Liver (tissue), 9 donors: ENCODE measurements around the gene ZMYND8. TPM values are rescaled to one million over a fixed set of nuclear protein-coding genes. Genes with fewer than 3 reads are reported as not detected.
"Not testable (repeated sequence)": the region's sequence is repeated elsewhere in the genome, so short reads cannot be mapped to it uniquely, and the experiment has no call there.

Experiments
- DNase-seq: peaks from one replicate; pipeline ENCODE4 v3.0.0-alpha.2; 2017; ENCODE audit warnings: low spot score
- H3K27ac ChIP-seq, 2 donors: one replicate each; pipeline ENCODE4 v1.7.0; 2013; ENCODE audit warnings: inconsistent platforms in 2 of 2, low read length in 2 of 2, control low read depth in 1 of 2, low read depth in 1 of 2, mild to moderate bottlenecking in 1 of 2
- H3K27me3 ChIP-seq, 4 donors: one replicate each; pipeline versions ENCODE4 v1.6.1 to v1.7.0; 2013; ENCODE audit warnings: low read length in 3 of 4, inconsistent platforms in 1 of 4, mild to moderate bottlenecking in 1 of 4, moderate library complexity in 1 of 4; ENCODE audit not compliant: control insufficient read depth in 4 of 4, insufficient read depth in 4 of 4
- H3K36me3 ChIP-seq, 4 donors: one replicate each; pipeline versions ENCODE4 v1.6.1 to v1.7.0; 2013; ENCODE audit warnings: low read length in 3 of 4, mild to moderate bottlenecking in 3 of 4, low read depth in 1 of 4, moderate library complexity in 1 of 4; ENCODE audit not compliant: control insufficient read depth in 4 of 4, insufficient read depth in 3 of 4
- H3K4me1 ChIP-seq, 4 donors: one replicate each; pipeline versions ENCODE4 v1.6.1 to v1.7.0; 2013; ENCODE audit warnings: low read length in 3 of 4, mild to moderate bottlenecking in 3 of 4, moderate library complexity in 1 of 4; ENCODE audit not compliant: control insufficient read depth in 4 of 4, insufficient read depth in 4 of 4
- H3K4me3 ChIP-seq, 3 donors: one replicate each; pipeline versions ENCODE4 v1.6.1 to v1.7.0; 2013; ENCODE audit warnings: low read length in 3 of 3, control low read depth in 1 of 3, low read depth in 1 of 3, mild to moderate bottlenecking in 1 of 3
- H3K9ac ChIP-seq, 2 donors: one replicate each; pipeline ENCODE4 v1.7.0; 2013; ENCODE audit warnings: low read length in 2 of 2, mild to moderate bottlenecking in 2 of 2, moderate library complexity in 2 of 2, control low read depth in 1 of 2, low read depth in 1 of 2
- H3K9me3 ChIP-seq, 4 donors: one replicate each; pipeline versions ENCODE4 v1.6.1 to v1.7.0; 2013; ENCODE audit warnings: low read length in 3 of 4; ENCODE audit not compliant: control insufficient read depth in 4 of 4
- EGR1 ChIP-seq, 2 donors: IDR thresholded peaks; 2 replicates each; pipeline ENCODE4 v1.6.1; 2016 to 2018; ENCODE audit warnings: antibody characterized with exemption in 2 of 2, low read depth in 2 of 2
- FOXA2 ChIP-seq: IDR thresholded peaks from 2 replicates; pipeline ENCODE4 v1.6.1; 2016; ENCODE audit warnings: antibody characterized with exemption
- GABPA ChIP-seq, 2 donors: IDR thresholded peaks in 1 of 2; conservative IDR thresholded peaks in 1 of 2; 2 replicates each; pipeline ENCODE4 v1.6.1; 2016; ENCODE audit warnings: antibody characterized with exemption in 2 of 2, mild to moderate bottlenecking in 1 of 2, moderate library complexity in 1 of 2
- HNF4A ChIP-seq, 2 donors: conservative IDR thresholded peaks; 2 replicates each; pipeline ENCODE4 v1.6.1; 2016; ENCODE audit warnings: antibody characterized with exemption in 2 of 2, mild to moderate bottlenecking in 2 of 2
- HNF4G ChIP-seq: IDR thresholded peaks from 2 replicates; pipeline ENCODE4 v1.6.1; 2016; ENCODE audit warnings: antibody characterized with exemption
- JUND ChIP-seq, 2 donors: IDR thresholded peaks; 2 replicates each; pipeline ENCODE4 v1.6.1; 2016; ENCODE audit warnings: antibody characterized with exemption in 2 of 2
- NR2F2 ChIP-seq: IDR thresholded peaks from 2 replicates; pipeline ENCODE4 v1.6.1; 2016; ENCODE audit warnings: antibody characterized with exemption
- RAD21 ChIP-seq, 2 donors: IDR thresholded peaks; 2 replicates each; pipeline ENCODE4 v1.6.1; 2016; ENCODE audit warnings: antibody characterized with exemption in 2 of 2, mild to moderate bottlenecking in 2 of 2
- RXRA ChIP-seq, 2 donors: IDR thresholded peaks; 2 replicates each; pipeline ENCODE4 v1.6.1; 2017 to 2018; ENCODE audit warnings: antibody characterized with exemption in 2 of 2, mild to moderate bottlenecking in 1 of 2
- SP1 ChIP-seq: IDR thresholded peaks from 2 replicates; pipeline ENCODE4 v1.6.1; 2018; ENCODE audit warnings: antibody characterized with exemption, mild to moderate bottlenecking
- TAF1 ChIP-seq: conservative IDR thresholded peaks from 2 replicates; pipeline ENCODE4 v1.6.1; 2016; ENCODE audit warnings: antibody characterized with exemption, mild to moderate bottlenecking
- YY1 ChIP-seq: IDR thresholded peaks from 2 replicates; pipeline ENCODE4 v1.6.1; 2016; ENCODE audit warnings: antibody characterized with exemption, mild to moderate bottlenecking
- WGBS: extraction: QIAGEN DNeasy Blood & Tissue Kit; methylation state at CpG from one replicate; pipeline ENCODE4 v1.1.7; 2013; 5-methylcytosine and 5-hydroxymethylcytosine counted together
- polyA plus RNA-seq, 2 donors: library from polyadenylated mRNA; stranded (reverse) in 1 of 2; unstranded in 1 of 2; fragments of 200-250 nt in 1 of 2; fragments of >200 nt in 1 of 2; fragmentation: Nextera tagmentation in 1 of 2; extraction: Ambion mirVana in 1 of 2; gene quantifications; one replicate each; pipeline versions ENCODE4 v1.2.1 to v1.2.3, GENCODE V29; 2013 to 2015
- total RNA-seq, 2 donors: library from RNA; depleted of rRNA; stranded (reverse); fragments of >200 nt; gene quantifications; one replicate each; pipeline ENCODE4 v1.2.3, GENCODE V29; 2014
- TF ChIP-seq, protein P1 (sequence below): IDR thresholded peaks from 2 replicates; pipeline ENCODE4 v1.6.1; 2016; ENCODE audit warnings: antibody characterized with exemption
- TF ChIP-seq, protein P2 (sequence below): IDR thresholded peaks from 2 replicates; pipeline ENCODE4 v1.6.1; 2016; ENCODE audit warnings: antibody characterized with exemption
- TF ChIP-seq, protein P3 (sequence below): IDR thresholded peaks from 2 replicates; pipeline ENCODE4 v1.6.1; 2016; ENCODE audit warnings: antibody characterized with exemption
- TF ChIP-seq, protein P4 (sequence below): fragments of 150-350 bp; IDR thresholded peaks from 2 replicates; pipeline ENCODE4 v1.5.1; 2017; ENCODE audit warnings: improper control_type of control experiment, low read depth, low read length; ENCODE audit not compliant: missing input control
- TF ChIP-seq, protein P5 (sequence below): IDR thresholded peaks from 2 replicates; pipeline ENCODE4 v1.6.1; 2016; ENCODE audit warnings: antibody characterized with exemption, mild to moderate bottlenecking
- donor health status: healthy.
- donor health status: healthy.
- donor health status: healthy.
- donor health status: healthy.
- donor health status: healthy.

Gene ZMYND8
- total and polyA plus RNA-seq, 4 donors: 3.3 to 23.5 (median 6.8) TPM

DNA sequence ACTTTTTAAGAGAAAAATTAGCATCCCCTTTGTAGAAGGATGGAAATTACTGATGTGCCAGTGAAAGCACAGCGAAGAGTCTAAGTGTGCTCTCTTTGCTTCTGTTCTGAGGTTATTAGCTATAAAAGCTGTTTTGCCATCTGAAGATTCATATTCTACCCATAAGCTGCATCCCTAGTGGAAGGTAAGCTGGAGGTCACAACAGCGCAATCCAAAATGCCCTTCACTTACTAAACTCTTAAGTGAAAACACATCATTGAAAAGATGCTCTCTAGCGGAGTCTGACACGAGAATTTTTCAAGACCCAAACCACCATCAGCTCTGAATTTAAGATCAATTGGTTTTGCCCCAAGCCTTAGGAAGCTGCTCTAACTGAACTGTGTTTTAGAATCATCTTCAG lies 113.5 kb downstream of the ZMYND8 start (continued):
- TF ChIP-seq, protein P1, sequence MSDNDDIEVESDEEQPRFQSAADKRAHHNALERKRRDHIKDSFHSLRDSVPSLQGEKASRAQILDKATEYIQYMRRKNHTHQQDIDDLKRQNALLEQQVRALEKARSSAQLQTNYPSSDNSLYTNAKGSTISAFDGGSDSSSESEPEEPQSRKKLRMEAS: no peak
- TF ChIP-seq HNF4A (conservative IDR thresholded peaks at IDR 0.05) (no peak), RAD21 (IDR thresholded peaks at IDR 0.05) (no peak), TAF1 (no peak), JUND (IDR thresholded peaks at IDR 0.05) (no peak)
- TF ChIP-seq, protein P2, sequence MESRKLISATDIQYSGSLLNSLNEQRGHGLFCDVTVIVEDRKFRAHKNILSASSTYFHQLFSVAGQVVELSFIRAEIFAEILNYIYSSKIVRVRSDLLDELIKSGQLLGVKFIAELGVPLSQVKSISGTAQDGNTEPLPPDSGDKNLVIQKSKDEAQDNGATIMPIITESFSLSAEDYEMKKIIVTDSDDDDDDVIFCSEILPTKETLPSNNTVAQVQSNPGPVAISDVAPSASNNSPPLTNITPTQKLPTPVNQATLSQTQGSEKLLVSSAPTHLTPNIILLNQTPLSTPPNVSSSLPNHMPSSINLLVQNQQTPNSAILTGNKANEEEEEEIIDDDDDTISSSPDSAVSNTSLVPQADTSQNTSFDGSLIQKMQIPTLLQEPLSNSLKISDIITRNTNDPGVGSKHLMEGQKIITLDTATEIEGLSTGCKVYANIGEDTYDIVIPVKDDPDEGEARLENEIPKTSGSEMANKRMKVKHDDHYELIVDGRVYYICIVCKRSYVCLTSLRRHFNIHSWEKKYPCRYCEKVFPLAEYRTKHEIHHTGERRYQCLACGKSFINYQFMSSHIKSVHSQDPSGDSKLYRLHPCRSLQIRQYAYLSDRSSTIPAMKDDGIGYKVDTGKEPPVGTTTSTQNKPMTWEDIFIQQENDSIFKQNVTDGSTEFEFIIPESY: no peak

DNA sequence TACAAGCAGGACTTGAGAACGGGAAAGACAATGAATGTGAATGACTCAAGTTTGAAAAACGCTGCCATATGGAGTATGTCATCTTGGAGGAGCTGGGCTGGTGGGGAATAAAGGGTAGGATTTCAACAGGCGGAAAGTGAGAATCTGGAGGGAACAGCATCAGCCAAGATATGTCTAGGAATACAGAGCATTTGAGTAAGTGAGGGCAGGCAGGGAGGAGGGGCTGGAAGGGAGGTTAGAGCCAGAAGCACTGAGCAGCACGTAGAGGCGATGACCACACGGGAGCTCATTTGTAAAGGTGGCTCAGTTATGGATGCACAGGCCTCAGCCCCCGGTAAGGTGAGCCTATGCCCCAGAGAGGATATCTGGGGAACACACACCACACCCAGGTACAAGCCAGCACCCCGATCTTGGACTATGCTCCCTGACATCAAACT lies 115.1 kb downstream of the ZMYND8 start:
- Histone ChIP-seq H3K36me3 (peaks cover 10 to 15% (median 11%) of the 10 kb centered on the region in 4 donors), H3K4me1 (peaks cover 0 to 11% (median 6%) of the 10 kb centered on the region in 4 donors), H3K27ac (no peak overlapping the region), H3K4me3 (no peak overlapping the region), H3K27me3 (no peaks in the 10 kb centered on the region), H3K9me3 (no peaks in the 10 kb centered on the region), H3K9ac (no peak overlapping the region)
- TF ChIP-seq, protein P1: no peak
- no peak for TF ChIP-seq GABPA (IDR thresholded peaks at IDR 0.05 in 1 of 2, conservative IDR thresholded peaks at IDR 0.05 in 1 of 2)
- TF ChIP-seq, protein P3, sequence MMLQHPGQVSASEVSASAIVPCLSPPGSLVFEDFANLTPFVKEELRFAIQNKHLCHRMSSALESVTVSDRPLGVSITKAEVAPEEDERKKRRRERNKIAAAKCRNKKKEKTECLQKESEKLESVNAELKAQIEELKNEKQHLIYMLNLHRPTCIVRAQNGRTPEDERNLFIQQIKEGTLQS: no peak
- TF ChIP-seq NR2F2: no peak
- TF ChIP-seq, protein P4, sequence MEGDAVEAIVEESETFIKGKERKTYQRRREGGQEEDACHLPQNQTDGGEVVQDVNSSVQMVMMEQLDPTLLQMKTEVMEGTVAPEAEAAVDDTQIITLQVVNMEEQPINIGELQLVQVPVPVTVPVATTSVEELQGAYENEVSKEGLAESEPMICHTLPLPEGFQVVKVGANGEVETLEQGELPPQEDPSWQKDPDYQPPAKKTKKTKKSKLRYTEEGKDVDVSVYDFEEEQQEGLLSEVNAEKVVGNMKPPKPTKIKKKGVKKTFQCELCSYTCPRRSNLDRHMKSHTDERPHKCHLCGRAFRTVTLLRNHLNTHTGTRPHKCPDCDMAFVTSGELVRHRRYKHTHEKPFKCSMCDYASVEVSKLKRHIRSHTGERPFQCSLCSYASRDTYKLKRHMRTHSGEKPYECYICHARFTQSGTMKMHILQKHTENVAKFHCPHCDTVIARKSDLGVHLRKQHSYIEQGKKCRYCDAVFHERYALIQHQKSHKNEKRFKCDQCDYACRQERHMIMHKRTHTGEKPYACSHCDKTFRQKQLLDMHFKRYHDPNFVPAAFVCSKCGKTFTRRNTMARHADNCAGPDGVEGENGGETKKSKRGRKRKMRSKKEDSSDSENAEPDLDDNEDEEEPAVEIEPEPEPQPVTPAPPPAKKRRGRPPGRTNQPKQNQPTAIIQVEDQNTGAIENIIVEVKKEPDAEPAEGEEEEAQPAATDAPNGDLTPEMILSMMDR: no peak
- TF ChIP-seq TAF1: no peak
- TF ChIP-seq, protein P5, sequence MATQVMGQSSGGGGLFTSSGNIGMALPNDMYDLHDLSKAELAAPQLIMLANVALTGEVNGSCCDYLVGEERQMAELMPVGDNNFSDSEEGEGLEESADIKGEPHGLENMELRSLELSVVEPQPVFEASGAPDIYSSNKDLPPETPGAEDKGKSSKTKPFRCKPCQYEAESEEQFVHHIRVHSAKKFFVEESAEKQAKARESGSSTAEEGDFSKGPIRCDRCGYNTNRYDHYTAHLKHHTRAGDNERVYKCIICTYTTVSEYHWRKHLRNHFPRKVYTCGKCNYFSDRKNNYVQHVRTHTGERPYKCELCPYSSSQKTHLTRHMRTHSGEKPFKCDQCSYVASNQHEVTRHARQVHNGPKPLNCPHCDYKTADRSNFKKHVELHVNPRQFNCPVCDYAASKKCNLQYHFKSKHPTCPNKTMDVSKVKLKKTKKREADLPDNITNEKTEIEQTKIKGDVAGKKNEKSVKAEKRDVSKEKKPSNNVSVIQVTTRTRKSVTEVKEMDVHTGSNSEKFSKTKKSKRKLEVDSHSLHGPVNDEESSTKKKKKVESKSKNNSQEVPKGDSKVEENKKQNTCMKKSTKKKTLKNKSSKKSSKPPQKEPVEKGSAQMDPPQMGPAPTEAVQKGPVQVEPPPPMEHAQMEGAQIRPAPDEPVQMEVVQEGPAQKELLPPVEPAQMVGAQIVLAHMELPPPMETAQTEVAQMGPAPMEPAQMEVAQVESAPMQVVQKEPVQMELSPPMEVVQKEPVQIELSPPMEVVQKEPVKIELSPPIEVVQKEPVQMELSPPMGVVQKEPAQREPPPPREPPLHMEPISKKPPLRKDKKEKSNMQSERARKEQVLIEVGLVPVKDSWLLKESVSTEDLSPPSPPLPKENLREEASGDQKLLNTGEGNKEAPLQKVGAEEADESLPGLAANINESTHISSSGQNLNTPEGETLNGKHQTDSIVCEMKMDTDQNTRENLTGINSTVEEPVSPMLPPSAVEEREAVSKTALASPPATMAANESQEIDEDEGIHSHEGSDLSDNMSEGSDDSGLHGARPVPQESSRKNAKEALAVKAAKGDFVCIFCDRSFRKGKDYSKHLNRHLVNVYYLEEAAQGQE: no peak
- TF ChIP-seq RXRA (IDR thresholded peaks at IDR 0.05): no peak
- TF ChIP-seq EGR1 (IDR thresholded peaks at IDR 0.05; ENCODE audit: low read depth in 2 of 2): no peak
- no peak for TF ChIP-seq FOXA2
- no peak for TF ChIP-seq YY1
- no peak for TF ChIP-seq HNF4G
- no peak for TF ChIP-seq SP1
- no peak for DNase-seq
- 91% methylated on average over 8 of the region's 8 CpGs for WGBS

DNA sequence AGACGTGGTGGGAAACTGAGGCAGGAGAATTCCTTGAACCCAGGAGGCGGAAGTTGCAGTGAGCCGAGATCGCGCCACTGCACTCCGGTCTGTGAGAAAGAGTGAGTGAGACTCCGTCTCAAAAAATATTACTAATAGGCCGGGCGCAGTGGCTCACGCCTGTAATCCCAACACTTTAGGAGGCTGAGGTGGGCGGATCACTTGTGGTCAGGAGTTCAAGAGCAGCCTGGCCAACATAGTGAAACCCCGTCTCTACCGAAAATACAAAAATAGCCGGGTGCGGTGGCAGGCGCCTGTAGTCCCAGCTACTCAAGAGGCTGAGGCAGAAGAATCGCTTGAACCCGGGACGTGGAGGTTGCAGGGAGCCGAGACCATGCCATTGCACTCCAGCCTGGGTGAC lies 116.4 kb downstream of the ZMYND8 start:
- 98% methylated on average over 20 of the region's 20 CpGs for WGBS
- H3K4me1 ChIP-seq: peaks cover 0 to 11% (median 6%) of the 10 kb centered on the region in 4 donors
- H3K9ac ChIP-seq, H3K27me3 ChIP-seq, H3K9me3 ChIP-seq, H3K4me3 ChIP-seq, DNase-seq, H3K27ac ChIP-seq: not testable (repeated sequence)
- H3K36me3 ChIP-seq: peaks cover 8 to 22% (median 12%) of the 10 kb centered on the region in 4 donors
